22Rv1 (cell line): Measurements from ENCODE around the gene DCUN1D4.

Experiments
- ZFX ChIP-seq: fragments of 450-650 bp; IDR thresholded peaks from 2 replicates; pipeline ENCODE4 v1.6.1; 2017; ENCODE audit warnings: antibody characterized with exemption, borderline replicate concordance
- TF ChIP-seq, protein P1 (sequence below): fragments of 450-650 bp; IDR thresholded peaks from 2 replicates; pipeline ENCODE4 v1.5.1; 2017; ENCODE audit warnings: mild to moderate bottlenecking

DNA sequence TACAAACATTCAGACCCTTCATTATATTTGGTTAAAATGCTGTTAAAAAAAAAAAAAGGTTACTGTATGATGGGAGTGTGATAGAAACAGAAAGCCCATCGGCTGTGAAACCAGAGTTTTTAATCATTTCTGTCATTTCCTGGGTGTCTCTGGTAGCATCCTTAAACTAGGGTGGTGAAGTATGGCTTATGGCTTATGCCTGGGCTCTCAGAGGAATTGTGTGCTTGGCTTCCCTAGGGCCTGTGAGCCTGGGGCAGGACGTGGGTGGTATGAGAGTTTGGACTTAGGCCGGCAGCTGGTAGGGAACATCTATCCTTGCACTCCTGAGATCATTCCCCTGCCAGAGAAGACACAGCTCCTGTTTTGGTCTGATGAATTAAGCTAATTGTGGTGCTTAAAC, 52.2 kb downstream of the DCUN1D4 start:
- TF ChIP-seq, protein P1, sequence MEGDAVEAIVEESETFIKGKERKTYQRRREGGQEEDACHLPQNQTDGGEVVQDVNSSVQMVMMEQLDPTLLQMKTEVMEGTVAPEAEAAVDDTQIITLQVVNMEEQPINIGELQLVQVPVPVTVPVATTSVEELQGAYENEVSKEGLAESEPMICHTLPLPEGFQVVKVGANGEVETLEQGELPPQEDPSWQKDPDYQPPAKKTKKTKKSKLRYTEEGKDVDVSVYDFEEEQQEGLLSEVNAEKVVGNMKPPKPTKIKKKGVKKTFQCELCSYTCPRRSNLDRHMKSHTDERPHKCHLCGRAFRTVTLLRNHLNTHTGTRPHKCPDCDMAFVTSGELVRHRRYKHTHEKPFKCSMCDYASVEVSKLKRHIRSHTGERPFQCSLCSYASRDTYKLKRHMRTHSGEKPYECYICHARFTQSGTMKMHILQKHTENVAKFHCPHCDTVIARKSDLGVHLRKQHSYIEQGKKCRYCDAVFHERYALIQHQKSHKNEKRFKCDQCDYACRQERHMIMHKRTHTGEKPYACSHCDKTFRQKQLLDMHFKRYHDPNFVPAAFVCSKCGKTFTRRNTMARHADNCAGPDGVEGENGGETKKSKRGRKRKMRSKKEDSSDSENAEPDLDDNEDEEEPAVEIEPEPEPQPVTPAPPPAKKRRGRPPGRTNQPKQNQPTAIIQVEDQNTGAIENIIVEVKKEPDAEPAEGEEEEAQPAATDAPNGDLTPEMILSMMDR, result no peak
- TF ChIP-seq ZFX, result no peak
